Psoas muscle (tissue), 8 donors: Measurements from ENCODE around the gene MASP2. TPM values are rescaled to one million over a fixed set of nuclear protein-coding genes. Genes with fewer than 3 reads are reported as not detected.
"Not testable (repeated sequence)": the region's sequence is repeated elsewhere in the genome, so short reads cannot be mapped to it uniquely, and the experiment has no call there.

Experiments
- ATAC-seq, 4 donors: fragments of 200-7000 bp; cut with Tn5 transposase; one replicate each; pipeline ENCODE4 v1.9.1; 2020; ENCODE audit warnings: moderate library complexity in 3 of 4, mild to moderate bottlenecking in 2 of 4
- DNase-seq, 2 donors: peaks; one replicate each; pipeline ENCODE4 v3.0.0-alpha.2; 2020
- H3K27ac ChIP-seq: fragments of 200-600 bp; one replicate; pipeline ENCODE4 v1.8.0; 2022
- H3K27me3 ChIP-seq, 3 donors: fragments of 200-600 bp in 1 of 3; one replicate each; pipeline versions ENCODE4 v1.6.1 to v1.8.0; 2013 to 2022; ENCODE audit warnings: low read length in 2 of 3, mild to moderate bottlenecking in 2 of 3, moderate library complexity in 1 of 3; ENCODE audit not compliant: insufficient read depth in 3 of 3
- H3K36me3 ChIP-seq, 2 donors: fragments of 200-600 bp in 1 of 2; one replicate each; pipeline versions ENCODE4 v1.6.1 to v1.8.0; 2013 to 2022; ENCODE audit warnings: low read depth in 1 of 2, mild to moderate bottlenecking in 1 of 2, moderate library complexity in 1 of 2; ENCODE audit not compliant: insufficient read depth in 1 of 2
- H3K4me1 ChIP-seq: fragments of 200-600 bp; one replicate; pipeline ENCODE4 v1.8.0; 2022
- H3K4me3 ChIP-seq: fragments of 200-600 bp; one replicate; pipeline ENCODE4 v1.8.0; 2022; ENCODE audit warnings: mild to moderate bottlenecking
- H3K9me3 ChIP-seq: fragments of 200-600 bp; one replicate; pipeline ENCODE4 v1.8.0; 2022
- CTCF ChIP-seq: fragments of 200-600 bp; IDR thresholded peaks from one replicate; pipeline ENCODE4 v1.8.0; 2022; ENCODE audit warnings: antibody characterized with exemption
- WGBS, 3 donors: extraction: QIAGEN DNeasy Blood & Tissue Kit; methylation state at CpG; one replicate each; pipeline versions ENCODE4 v1.1.6 to v1.1.7; 2013; 5-methylcytosine and 5-hydroxymethylcytosine counted together
- intact Hi-C, 2 donors: fragments of 100-400 bp; cut with DNase I; formaldehyde crosslinking; loops; one replicate each; pipeline versions ENCODE4 v1.11.0 to v1.14.2; 2022
- polyA plus RNA-seq, 3 donors: library from polyadenylated mRNA; stranded (reverse); fragments of 200-250 nt; gene quantifications; one replicate each; pipeline ENCODE4 v1.2.3, GENCODE V29; 2013
- total RNA-seq, 4 donors: library from RNA; stranded (reverse); fragmentation: NEBNext Ultra II Directional in 2 of 4; extraction: Animal tissue kit (Norgen Biotek cat#: 25700) in 2 of 4; gene quantifications; one replicate each; pipeline versions ENCODE4 v1.2.1 to v1.2.4, GENCODE V29; 2021 to 2023
- donor health status: healthy with polysubstance abuse.
- donor health status: DM: no; HTN: no; CAD: no; lungs with moderate emphysema.
- donor health status: Bipolar disorder and iron deficiency.
- donor health status: healthy.
- donor health status: DM: yes; HTN: yes; CAD: no.
- donor health status: DM: no; HTN: no; CAD: no.
- donor health status: DM: no; HTN: no; CAD: no.
- donor health status: DM: yes; HTN: yes; CAD: no.

MASP2 gene
- total and polyA plus RNA-seq, 7 donors, result 0.03 TPM; not detected in 6

GRCh38 chr1:11067716-11068599, 20.9 kb upstream of the MASP2 start:
- 89 to 91% (median 89%) methylated on average over 18 of the region's 18 CpGs for WGBS, 3 donors
- Histone ChIP-seq H3K27ac (no peak overlapping the region), H3K36me3 (peaks cover 18 to 92% of the 10 kb centered on the region in 2 donors), H3K4me1 (no peaks in the 10 kb centered on the region), H3K9me3 (no peaks in the 10 kb centered on the region), H3K4me3 (no peak overlapping the region), H3K27me3 (no peaks in the 10 kb centered on the region)
- DNase-seq (peak in 1 of 2 donors; percentile 35), ATAC-seq (no peak)
- intact Hi-C loops, result no loop called here
- no peak for TF ChIP-seq CTCF

GRCh38 chr1:11065796-11066195, 18.8 kb upstream of the MASP2 start:
- no peak for TF ChIP-seq CTCF
- intact Hi-C loops, result no loop called here
- no peaks in the 10 kb centered on the region for H3K27me3 ChIP-seq
- no peak for ATAC-seq
- H3K27ac ChIP-seq, result no peak overlapping the region
- 90 to 97% (median 96%) methylated on average over 1 of the region's 1 CpG for WGBS, 3 donors
- DNase-seq, result no peak
- H3K4me1 ChIP-seq, result peaks cover 8% of the 10 kb centered on the region
- H3K4me3 ChIP-seq, result no peak overlapping the region
- no peaks in the 10 kb centered on the region for H3K9me3 ChIP-seq
- peaks cover 18 to 70% of the 10 kb centered on the region in 2 donors for H3K36me3 ChIP-seq

GRCh38 chr1:11064942-11065341, 17.9 kb upstream of the MASP2 start:
- no peaks in the 10 kb centered on the region for H3K9me3 ChIP-seq
- H3K4me3 ChIP-seq, result no peak overlapping the region
- H3K4me1 ChIP-seq, result peaks cover 10% of the 10 kb centered on the region
- 95 to 99% (median 97%) methylated on average over 3 of the region's 3 CpGs for WGBS, 3 donors
- DNase-seq (no peak), ATAC-seq (no peak)
- H3K27ac ChIP-seq, result no peak overlapping the region
- TF ChIP-seq CTCF, result no peak
- intact Hi-C loops, result no loop called here
- H3K27me3 ChIP-seq, result no peaks in the 10 kb centered on the region
- peaks cover 18 to 62% of the 10 kb centered on the region in 2 donors for H3K36me3 ChIP-seq

- ATAC-seq, intact Hi-C loops, DNase-seq, H3K27ac ChIP-seq, H3K9me3 ChIP-seq, H3K4me3 ChIP-seq, H3K27me3 ChIP-seq: not testable (repeated sequence)
- Histone ChIP-seq H3K36me3 (peaks cover 11 to 53% of the 10 kb centered on the region in 2 donors), H3K4me1 (peaks cover 10% of the 10 kb centered on the region)
- 84 to 89% (median 88%) methylated on average over 17 to 18 of the region's 18 CpGs for whole genome bisulfite sequencing, 3 donors
Observed at GRCh38 chr1:11063937-11064537, 17.0 kb upstream of the MASP2 start.

- DNase-seq (peak in 1 of 2 donors; percentile 14), ATAC-seq (no peak)
- no peak for TF ChIP-seq CTCF
- Histone ChIP-seq H3K4me1 (peaks cover 17% of the 10 kb centered on the region), H3K36me3 (peaks cover 11 to 52% of the 10 kb centered on the region in 2 donors), H3K27ac (no peak overlapping the region), H3K27me3 (no peaks in the 10 kb centered on the region), H3K9me3 (no peaks in the 10 kb centered on the region), H3K4me3 (no peak overlapping the region)
- 45 to 56% (median 54%) methylated on average over 3 of the region's 3 CpGs for WGBS, 3 donors
- intact Hi-C loops, result no loop called here
Observed at GRCh38 chr1:11062965-11063401, 15.9 kb upstream of the MASP2 start.
